ENCODE measurements around the gene GP1BB.

DNA sequence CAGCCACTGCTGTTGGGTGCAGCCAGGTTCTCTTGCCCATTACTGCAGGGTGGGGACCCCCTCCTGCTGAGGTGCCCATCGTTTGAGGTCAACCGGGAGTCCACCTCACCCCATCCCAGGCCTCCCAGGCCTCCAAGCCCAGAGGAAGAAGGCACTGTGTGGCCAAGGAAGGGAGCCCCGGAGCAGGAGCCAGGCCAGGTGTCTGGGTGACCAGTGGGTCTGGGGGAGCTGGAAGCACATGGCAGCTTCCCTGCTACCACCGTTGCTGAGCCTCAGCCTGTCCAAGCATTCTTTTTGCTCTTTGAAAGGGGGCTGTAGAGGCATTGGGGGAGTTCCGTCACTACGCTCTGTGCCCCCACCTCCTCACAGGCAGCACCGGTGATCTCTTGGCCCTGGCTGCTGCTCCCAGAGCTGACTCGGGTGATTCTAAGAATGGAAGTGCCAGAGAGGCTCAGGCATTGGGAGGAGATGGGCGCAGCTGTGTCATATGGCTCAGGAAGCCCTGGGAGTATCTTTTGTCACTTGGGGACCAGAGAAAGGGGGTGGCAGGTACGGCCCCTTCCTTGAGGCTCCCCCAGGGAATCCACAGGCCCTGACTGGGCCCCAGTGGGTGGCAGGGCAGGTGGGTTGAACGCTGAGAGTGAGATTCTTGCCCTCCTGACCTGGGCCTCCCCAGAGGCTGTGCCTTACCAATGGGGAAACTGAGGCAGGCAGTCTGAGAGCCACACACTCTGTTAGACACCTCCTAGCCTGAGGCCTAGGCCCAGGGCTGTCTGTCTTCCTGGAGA, 7.1 kb upstream of the GP1BB start:
- TF ChIP-seq, protein P1, sequence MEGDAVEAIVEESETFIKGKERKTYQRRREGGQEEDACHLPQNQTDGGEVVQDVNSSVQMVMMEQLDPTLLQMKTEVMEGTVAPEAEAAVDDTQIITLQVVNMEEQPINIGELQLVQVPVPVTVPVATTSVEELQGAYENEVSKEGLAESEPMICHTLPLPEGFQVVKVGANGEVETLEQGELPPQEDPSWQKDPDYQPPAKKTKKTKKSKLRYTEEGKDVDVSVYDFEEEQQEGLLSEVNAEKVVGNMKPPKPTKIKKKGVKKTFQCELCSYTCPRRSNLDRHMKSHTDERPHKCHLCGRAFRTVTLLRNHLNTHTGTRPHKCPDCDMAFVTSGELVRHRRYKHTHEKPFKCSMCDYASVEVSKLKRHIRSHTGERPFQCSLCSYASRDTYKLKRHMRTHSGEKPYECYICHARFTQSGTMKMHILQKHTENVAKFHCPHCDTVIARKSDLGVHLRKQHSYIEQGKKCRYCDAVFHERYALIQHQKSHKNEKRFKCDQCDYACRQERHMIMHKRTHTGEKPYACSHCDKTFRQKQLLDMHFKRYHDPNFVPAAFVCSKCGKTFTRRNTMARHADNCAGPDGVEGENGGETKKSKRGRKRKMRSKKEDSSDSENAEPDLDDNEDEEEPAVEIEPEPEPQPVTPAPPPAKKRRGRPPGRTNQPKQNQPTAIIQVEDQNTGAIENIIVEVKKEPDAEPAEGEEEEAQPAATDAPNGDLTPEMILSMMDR (IDR thresholded peaks at IDR 0.05): no peak
- TF ChIP-seq KAT7 (CRISPR knock-in tag; IDR thresholded peaks at IDR 0.05; ENCODE audit: borderline replicate concordance) (no peak), ZNF232 (CRISPR knock-in tag; IDR thresholded peaks at IDR 0.05) (no peak), E2F1 (CRISPR knock-in tag; IDR thresholded peaks at IDR 0.05) (no peak), NFYB (CRISPR knock-in tag; conservative IDR thresholded peaks at IDR 0.05; ENCODE audit: low read depth) (no peak)

Measured in WTC11 (cell line).